Measurements from ENCODE around the gene HBB. TPM values are rescaled to one million over a fixed set of nuclear protein-coding genes. Genes with fewer than 3 reads are reported as not detected.

HBB gene
- total and polyA plus RNA-seq, 2 donors (not counting 3 experiments of a cell fraction or from before 2014, with no cell fraction given) = not detected

DNA sequence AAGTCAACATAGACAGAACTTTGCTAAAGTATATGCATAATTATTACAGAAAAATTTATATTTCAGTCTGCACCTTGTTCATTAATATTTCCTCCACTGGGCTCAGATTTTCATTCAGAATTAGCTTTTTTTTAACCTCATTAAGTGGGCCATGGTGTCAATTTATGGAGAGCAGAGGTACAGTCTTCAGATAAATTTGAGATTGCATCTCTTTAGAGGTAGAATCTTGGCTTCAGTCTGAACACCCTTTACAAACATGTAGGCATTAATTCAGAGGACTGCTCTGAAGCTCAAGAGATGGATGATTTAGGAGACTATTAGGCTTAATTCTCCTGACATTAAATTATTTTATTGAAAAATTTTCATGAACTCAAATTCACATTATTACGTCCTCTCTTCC, 3.4 kb upstream of the HBB start:
- no peak overlapping the region for H3K9ac ChIP-seq (replicated peaks; ENCODE audit: extremely low read depth, insufficient read depth, low read length)
- H3K9me1 ChIP-seq (replicated peaks; ENCODE audit: control insufficient read depth, extremely low read depth, insufficient read depth, low read length) = no peaks in the 10 kb centered on the region
- no peak overlapping the region for H3K4me3 ChIP-seq (replicated peaks in 1 of 3; ENCODE audit: insufficient read depth in 1 of 3, low read depth in 1 of 3, low read length in 3 of 3)
- DNase-seq (ENCODE audit: low read depth, low spot score) = no peak
- intact Hi-C loops (cut with micrococcal nuclease) (no loop called here), dilution Hi-C loops (cut with MboI; ENCODE audit: extremely low pct_ligation_motif_present, low sequenced_read_pairs) (no loop called here)
- no TSS peak for BruUV-seq (replicated peaks)
- ChIA-PET CTCF (no interaction called here), POLR2A (no interaction called here)
- H3K27me3 ChIP-seq (ENCODE audit: control insufficient read depth in 2 of 2, insufficient read depth in 2 of 2, low read length in 2 of 2) = no peaks in the 10 kb centered on the region
- TF ChIP-seq JUN (IDR thresholded peaks at IDR 0.05; ENCODE audit: borderline replicate concordance, insufficient read depth, insufficient read length, low read depth) = no peak
- no peak for TF ChIP-seq POLR2AphosphoS5 (IDR thresholded peaks at IDR 0.05; ENCODE audit: insufficient read depth, low read depth, low read length)
- TF ChIP-seq FOS (IDR thresholded peaks at IDR 0.05; ENCODE audit: borderline replicate concordance, insufficient read depth, low read length) = no peak
- TF ChIP-seq, protein P1, sequence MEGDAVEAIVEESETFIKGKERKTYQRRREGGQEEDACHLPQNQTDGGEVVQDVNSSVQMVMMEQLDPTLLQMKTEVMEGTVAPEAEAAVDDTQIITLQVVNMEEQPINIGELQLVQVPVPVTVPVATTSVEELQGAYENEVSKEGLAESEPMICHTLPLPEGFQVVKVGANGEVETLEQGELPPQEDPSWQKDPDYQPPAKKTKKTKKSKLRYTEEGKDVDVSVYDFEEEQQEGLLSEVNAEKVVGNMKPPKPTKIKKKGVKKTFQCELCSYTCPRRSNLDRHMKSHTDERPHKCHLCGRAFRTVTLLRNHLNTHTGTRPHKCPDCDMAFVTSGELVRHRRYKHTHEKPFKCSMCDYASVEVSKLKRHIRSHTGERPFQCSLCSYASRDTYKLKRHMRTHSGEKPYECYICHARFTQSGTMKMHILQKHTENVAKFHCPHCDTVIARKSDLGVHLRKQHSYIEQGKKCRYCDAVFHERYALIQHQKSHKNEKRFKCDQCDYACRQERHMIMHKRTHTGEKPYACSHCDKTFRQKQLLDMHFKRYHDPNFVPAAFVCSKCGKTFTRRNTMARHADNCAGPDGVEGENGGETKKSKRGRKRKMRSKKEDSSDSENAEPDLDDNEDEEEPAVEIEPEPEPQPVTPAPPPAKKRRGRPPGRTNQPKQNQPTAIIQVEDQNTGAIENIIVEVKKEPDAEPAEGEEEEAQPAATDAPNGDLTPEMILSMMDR (IDR thresholded peaks at IDR 0.05; ENCODE audit: extremely low read depth in 1 of 2, insufficient read depth in 1 of 2, low read depth in 1 of 2, low read length in 2 of 2) = no peak
- TF ChIP-seq, protein P2, sequence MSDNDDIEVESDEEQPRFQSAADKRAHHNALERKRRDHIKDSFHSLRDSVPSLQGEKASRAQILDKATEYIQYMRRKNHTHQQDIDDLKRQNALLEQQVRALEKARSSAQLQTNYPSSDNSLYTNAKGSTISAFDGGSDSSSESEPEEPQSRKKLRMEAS (IDR thresholded peaks at IDR 0.05; ENCODE audit: insufficient read depth, insufficient read length) = no peak
- no peak for TF ChIP-seq POLR2A (IDR thresholded peaks at IDR 0.05; ENCODE audit: low read depth, low read length)
- no peaks in the 10 kb centered on the region for H3K36me3 ChIP-seq (ENCODE audit: control insufficient read depth in 2 of 2, extremely low read depth in 1 of 2, insufficient read depth in 2 of 2, low read length in 2 of 2)
- FAIRE-seq = no peak
- H3K79me2 ChIP-seq (ENCODE audit: control insufficient read depth, insufficient read depth, low read length) = no peaks in the 10 kb centered on the region
- H4K20me1 ChIP-seq (replicated peaks; ENCODE audit: control insufficient read depth, extremely low read depth, insufficient read depth, low read length) = no peaks in the 10 kb centered on the region
- no peak overlapping the region for H3K27ac ChIP-seq (ENCODE audit: insufficient read depth, low read depth, low read length)
- no peak overlapping the region for H2AFZ ChIP-seq (ENCODE audit: low read depth, low read length)
- no peak overlapping the region for H3K4me2 ChIP-seq (ENCODE audit: insufficient read depth, low read length)
- H3K9me3 ChIP-seq (replicated peaks; ENCODE audit: control insufficient read depth, insufficient read depth, low read length) = no peaks in the 10 kb centered on the region
- H3K4me1 ChIP-seq (ENCODE audit: control insufficient read depth, extremely low read depth, insufficient read depth, low read length) = no peaks in the 10 kb centered on the region

DNA sequence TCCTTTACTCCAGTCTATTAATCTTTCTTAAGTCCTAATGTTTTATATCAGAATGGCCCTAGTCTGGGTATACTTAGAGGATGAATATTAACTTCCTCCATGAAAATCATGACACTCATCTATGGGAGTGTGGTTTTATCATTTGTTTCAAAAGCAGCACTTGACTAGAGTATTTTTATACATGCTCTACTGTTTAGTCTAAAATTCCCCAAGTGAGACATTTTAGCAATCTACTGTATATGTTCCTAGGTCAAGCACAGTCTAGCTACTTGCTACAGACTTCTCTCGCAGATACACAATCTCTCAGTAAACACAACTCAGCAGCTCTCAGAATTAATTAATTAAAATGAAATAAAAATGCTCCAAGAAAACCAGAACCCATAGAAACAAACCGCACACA, 2.9 kb upstream of the HBB start:
- Histone ChIP-seq H4K20me1 (replicated peaks; ENCODE audit: control insufficient read depth, extremely low read depth, insufficient read depth, low read length) (no peaks in the 10 kb centered on the region), H3K4me2 (ENCODE audit: insufficient read depth, low read length) (no peak overlapping the region), H3K36me3 (ENCODE audit: control insufficient read depth in 2 of 2, extremely low read depth in 1 of 2, insufficient read depth in 2 of 2, low read length in 2 of 2) (no peaks in the 10 kb centered on the region), H3K4me1 (ENCODE audit: control insufficient read depth, extremely low read depth, insufficient read depth, low read length) (no peaks in the 10 kb centered on the region), H3K27me3 (ENCODE audit: control insufficient read depth in 2 of 2, insufficient read depth in 2 of 2, low read length in 2 of 2) (no peaks in the 10 kb centered on the region), H3K79me2 (ENCODE audit: control insufficient read depth, insufficient read depth, low read length) (no peaks in the 10 kb centered on the region), H3K9me1 (replicated peaks; ENCODE audit: control insufficient read depth, extremely low read depth, insufficient read depth, low read length) (no peaks in the 10 kb centered on the region), H3K27ac (ENCODE audit: insufficient read depth, low read depth, low read length) (no peak overlapping the region), H3K9me3 (replicated peaks; ENCODE audit: control insufficient read depth, insufficient read depth, low read length) (no peaks in the 10 kb centered on the region), H3K9ac (replicated peaks; ENCODE audit: extremely low read depth, insufficient read depth, low read length) (no peak overlapping the region), H2AFZ (ENCODE audit: low read depth, low read length) (no peak overlapping the region), H3K4me3 (replicated peaks in 1 of 3; ENCODE audit: insufficient read depth in 1 of 3, low read depth in 1 of 3, low read length in 3 of 3) (no peak overlapping the region)
- CTCF ChIA-PET = no interaction called here
- dilution Hi-C loops (cut with MboI; ENCODE audit: extremely low pct_ligation_motif_present, low sequenced_read_pairs) (no loop called here), intact Hi-C loops (cut with micrococcal nuclease) (no loop called here)
- no TSS peak for BruUV-seq (replicated peaks)
- DNase-seq (ENCODE audit: low read depth, low spot score) (no peak), FAIRE-seq (no peak)
- TF ChIP-seq MYC (IDR thresholded peaks at IDR 0.05; ENCODE audit: low read depth, low read length) (no peak), GATA2 (IDR thresholded peaks at IDR 0.05; ENCODE audit: insufficient read depth, insufficient read length, low read depth, low read length) (no peak)
- POLR2A ChIA-PET = no interaction called here
